ENCODE data around the gene CMTM4.

The CMTM4 gene

DNA sequence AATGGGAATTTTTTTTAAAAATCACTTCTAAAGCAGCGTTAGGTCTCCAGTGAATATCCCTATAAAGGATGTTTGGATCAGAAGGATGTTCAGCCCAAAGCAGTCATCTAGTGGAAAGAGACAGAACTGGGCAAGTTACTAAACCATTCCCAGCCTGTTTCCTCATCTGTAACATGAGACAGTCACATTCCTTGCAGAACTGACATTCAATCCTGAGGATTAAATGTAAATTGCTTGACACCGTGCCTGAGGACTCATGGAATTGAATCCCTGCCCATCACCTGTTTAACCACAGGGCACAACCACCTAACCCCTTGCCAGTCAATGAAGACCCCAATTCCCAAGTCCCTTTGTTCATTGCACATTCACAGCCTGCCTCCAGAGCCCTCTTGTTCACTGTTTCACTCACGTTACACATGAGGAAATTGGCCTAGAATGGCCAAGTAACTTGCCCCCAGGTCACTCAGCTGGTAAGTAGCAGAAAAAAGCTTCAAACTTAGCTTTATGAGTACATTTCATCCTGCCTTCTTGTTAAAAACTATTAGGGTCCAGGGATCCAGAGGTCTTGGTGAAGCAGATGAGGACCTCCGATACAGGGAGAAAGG is 115.8 kb downstream of the CMTM4 start:
- H2AFZ ChIP-seq (ENCODE audit: low read depth) = no peak overlapping the region
- no peak overlapping the region for H3K4me3 ChIP-seq (IDR thresholded peaks at IDR 0.05; ENCODE audit: insufficient read depth, low read depth, low read length)
- no peak overlapping the region for H3K4me2 ChIP-seq
- H3K4me1 ChIP-seq (ENCODE audit: low read depth, poor library complexity, severe bottlenecking) = no peaks in the 10 kb centered on the region
- no peak for TF ChIP-seq CTCF (conservative IDR thresholded peaks at IDR 0.05; ENCODE audit: low read depth, low read length)
- H3K9ac ChIP-seq = no peak overlapping the region
- no peaks in the 10 kb centered on the region for H3K27me3 ChIP-seq (ENCODE audit: insufficient read depth, low read depth)
- H4K20me1 ChIP-seq (ENCODE audit: insufficient read depth) = no peaks in the 10 kb centered on the region
- H3K27ac ChIP-seq = no peak overlapping the region
- no peaks in the 10 kb centered on the region for H3K79me2 ChIP-seq (ENCODE audit: insufficient read depth, low read depth)
- no peaks in the 10 kb centered on the region for H3K36me3 ChIP-seq (ENCODE audit: insufficient read depth)

DNA sequence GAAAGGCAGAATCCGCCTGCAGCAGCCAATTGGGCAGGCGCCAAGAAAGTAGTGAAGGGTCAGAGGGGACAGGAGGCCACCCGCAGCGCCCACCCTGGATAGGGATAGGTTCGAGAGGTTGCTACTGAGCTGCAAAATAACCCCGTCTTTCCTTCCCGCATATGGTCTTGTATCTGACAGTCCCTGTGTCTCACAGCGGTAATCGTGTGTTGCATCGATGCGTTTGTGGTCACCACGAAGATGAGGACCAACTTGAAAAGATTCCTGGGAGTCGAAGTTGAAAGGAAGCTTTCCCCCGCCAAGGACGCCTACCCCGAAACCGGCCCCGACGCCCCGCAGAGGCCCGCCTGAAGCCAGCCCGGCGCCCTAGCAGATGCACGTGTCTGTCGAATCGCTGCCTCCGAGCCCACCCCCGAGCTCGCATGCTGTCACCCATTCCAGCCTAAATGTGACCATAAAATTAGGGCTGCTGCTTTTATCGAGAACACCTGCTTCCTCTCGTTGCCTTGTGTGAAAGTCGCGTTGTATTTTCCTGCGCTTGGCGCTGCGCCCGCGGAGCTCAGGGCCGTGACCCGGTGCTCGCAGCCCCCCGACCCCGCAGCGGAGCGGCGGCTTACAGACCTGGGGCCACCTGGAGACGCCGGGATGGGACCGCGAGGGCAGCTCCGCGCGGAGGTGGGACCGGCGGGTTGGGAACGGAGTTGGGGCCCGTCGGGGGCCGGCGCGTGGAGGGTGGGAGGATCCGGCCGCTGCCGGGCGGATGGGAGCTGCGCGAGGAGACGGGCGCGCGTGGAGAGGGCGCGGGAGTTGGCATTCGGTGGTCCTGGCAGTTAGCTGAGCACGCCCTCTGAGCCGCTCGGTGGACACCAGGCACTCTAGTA is 117.7 kb downstream of the CMTM4 start, which contains the start of gene CMTM2:
CMTM2 (plus strand) TSS at position 813 of the 881 bp plus-strand sequence. CDS start 145 bp downstream, outside the sequence.
- no peaks in the 10 kb centered on the region for H3K36me3 ChIP-seq (ENCODE audit: insufficient read depth)
- H4K20me1 ChIP-seq (ENCODE audit: insufficient read depth) = no peaks in the 10 kb centered on the region
- no peaks in the 10 kb centered on the region for H3K79me2 ChIP-seq (ENCODE audit: insufficient read depth, low read depth)
- no peak within 1 kb of the TSS for H3K4me3 ChIP-seq (IDR thresholded peaks at IDR 0.05; ENCODE audit: insufficient read depth, low read depth, low read length)
- no peaks in the 10 kb centered on the region for H3K27me3 ChIP-seq (ENCODE audit: insufficient read depth, low read depth)
- no peak within 1 kb of the TSS for H2AFZ ChIP-seq (ENCODE audit: low read depth)
- no peak for TF ChIP-seq CTCF (conservative IDR thresholded peaks at IDR 0.05; ENCODE audit: low read depth, low read length)
- no peak within 1 kb of the TSS for H3K4me2 ChIP-seq
- no peak within 1 kb of the TSS for H3K27ac ChIP-seq
- H3K4me1 ChIP-seq (ENCODE audit: low read depth, poor library complexity, severe bottlenecking) = no peaks in the 10 kb centered on the region
- H3K9ac ChIP-seq = no peak within 1 kb of the TSS

DNA sequence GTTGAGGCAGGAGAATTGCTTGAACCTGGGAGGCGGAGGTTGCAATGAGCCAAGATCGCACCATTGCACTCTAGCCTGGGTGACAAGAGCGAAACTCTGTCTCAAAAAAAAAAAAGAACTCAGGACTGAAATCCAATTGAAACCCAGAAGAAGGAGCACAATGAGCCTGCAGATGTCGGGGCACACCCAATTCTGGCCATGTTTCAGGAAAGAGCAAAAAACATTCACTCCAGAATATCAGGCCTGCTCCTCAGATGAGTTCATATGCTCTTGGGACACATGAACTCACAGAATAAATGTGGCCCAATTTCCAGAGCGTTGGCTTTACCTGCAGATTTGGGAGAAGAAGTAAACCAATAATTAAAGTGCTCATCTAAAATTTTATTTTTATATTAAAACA is 120.2 kb downstream of the CMTM4 start:
- no peaks in the 10 kb centered on the region for H3K36me3 ChIP-seq (ENCODE audit: insufficient read depth)
- no peaks in the 10 kb centered on the region for H3K79me2 ChIP-seq (ENCODE audit: insufficient read depth, low read depth)
- no peak overlapping the region for H3K27ac ChIP-seq
- no peak for TF ChIP-seq CTCF (conservative IDR thresholded peaks at IDR 0.05; ENCODE audit: low read depth, low read length)
- no peaks in the 10 kb centered on the region for H3K4me1 ChIP-seq (ENCODE audit: low read depth, poor library complexity, severe bottlenecking)
- H3K9ac ChIP-seq = no peak overlapping the region
- H3K4me3 ChIP-seq (IDR thresholded peaks at IDR 0.05; ENCODE audit: insufficient read depth, low read depth, low read length) = no peak overlapping the region
- no peaks in the 10 kb centered on the region for H4K20me1 ChIP-seq (ENCODE audit: insufficient read depth)
- H3K4me2 ChIP-seq = no peak overlapping the region
- no peak overlapping the region for H2AFZ ChIP-seq (ENCODE audit: low read depth)
- no peaks in the 10 kb centered on the region for H3K27me3 ChIP-seq (ENCODE audit: insufficient read depth, low read depth)

GRCh38 chr16:66575060-66575459 is 121.5 kb downstream of the CMTM4 start:
- H3K4me2 ChIP-seq = no peak overlapping the region
- no peak overlapping the region for H3K9ac ChIP-seq
- H3K4me3 ChIP-seq (IDR thresholded peaks at IDR 0.05; ENCODE audit: insufficient read depth, low read depth, low read length) = no peak overlapping the region
- H3K27ac ChIP-seq = no peak overlapping the region
- H4K20me1 ChIP-seq (ENCODE audit: insufficient read depth) = no peaks in the 10 kb centered on the region
- H3K4me1 ChIP-seq (ENCODE audit: low read depth, poor library complexity, severe bottlenecking) = no peaks in the 10 kb centered on the region
- no peak for TF ChIP-seq CTCF (conservative IDR thresholded peaks at IDR 0.05; ENCODE audit: low read depth, low read length)
- H2AFZ ChIP-seq (ENCODE audit: low read depth) = no peak overlapping the region
- no peaks in the 10 kb centered on the region for H3K27me3 ChIP-seq (ENCODE audit: insufficient read depth, low read depth)
- no peaks in the 10 kb centered on the region for H3K36me3 ChIP-seq (ENCODE audit: insufficient read depth)
- H3K79me2 ChIP-seq (ENCODE audit: insufficient read depth, low read depth) = no peaks in the 10 kb centered on the region
